Lower lobe of right lung (tissue), 2 donors: ENCODE data around the gene BTBD6. TPM values are rescaled to one million over a fixed set of nuclear protein-coding genes. Genes with fewer than 3 reads are reported as not detected.

Experiments used
- ATAC-seq, 2 donors: fragments of 200-7000 bp; cut with Tn5 transposase; one replicate each; pipeline ENCODE4 v1.9.1; 2020 to 2022; ENCODE audit warnings: mild to moderate bottlenecking in 2 of 2, moderate library complexity in 2 of 2
- DNase-seq: peaks from one replicate; pipeline ENCODE4 v3.0.0-alpha.2; 2020
- H3K27ac ChIP-seq: fragments of 200-600 bp; one replicate; pipeline ENCODE4 v1.8.0; 2022
- H3K27me3 ChIP-seq: fragments of 200-600 bp; one replicate; pipeline ENCODE4 v1.8.0; 2022; ENCODE audit warnings: low read depth
- H3K36me3 ChIP-seq: fragments of 200-600 bp; one replicate; pipeline ENCODE4 v1.8.0; 2022; ENCODE audit warnings: mild to moderate bottlenecking
- H3K4me1 ChIP-seq: fragments of 200-600 bp; one replicate; pipeline ENCODE4 v1.8.0; 2022
- H3K4me3 ChIP-seq: fragments of 200-600 bp; one replicate; pipeline ENCODE4 v1.8.0; 2022; ENCODE audit warnings: mild to moderate bottlenecking
- H3K9me3 ChIP-seq: fragments of 200-600 bp; one replicate; pipeline ENCODE4 v1.8.0; 2022
- intact Hi-C: fragments of 100-400 bp; cut with DNase I; formaldehyde crosslinking; loops from one replicate; pipeline ENCODE4 v1.11.0; 2022
- total RNA-seq: library from RNA; stranded (reverse); fragmentation: NEBNext Ultra II Directional; extraction: Animal tissue kit (Norgen Biotek cat#: 25700); gene quantifications from one replicate; pipeline ENCODE4 v1.2.1, GENCODE V29; 2021
- TF ChIP-seq, protein P1 (sequence below): fragments of 200-600 bp; IDR thresholded peaks from one replicate; pipeline ENCODE4 v1.8.0; 2022; ENCODE audit warnings: antibody characterized with exemption, mild to moderate bottlenecking
- donor health status: DM: no; HTN: yes; CAD: no; lungs with severe emphysema.

BTBD6 gene
- total RNA-seq, 1 donor from 2014 or later: 53.0 TPM

GRCh38 chr14:105201156-105201924 is 47.0 kb upstream of the BTBD6 start:
- Histone ChIP-seq H3K9me3 (no peaks in the 10 kb centered on the region), H3K4me1 (peaks cover 83% of the 10 kb centered on the region), H3K4me3 (no peak overlapping the region), H3K27me3 (peaks cover 46% of the 10 kb centered on the region), H3K36me3 (no peaks in the 10 kb centered on the region), H3K27ac (peak overlapping the region; percentile 46)
- DNase-seq (no peak), ATAC-seq (no peak)
- intact Hi-C loops: no loop called here
- TF ChIP-seq, protein P1, sequence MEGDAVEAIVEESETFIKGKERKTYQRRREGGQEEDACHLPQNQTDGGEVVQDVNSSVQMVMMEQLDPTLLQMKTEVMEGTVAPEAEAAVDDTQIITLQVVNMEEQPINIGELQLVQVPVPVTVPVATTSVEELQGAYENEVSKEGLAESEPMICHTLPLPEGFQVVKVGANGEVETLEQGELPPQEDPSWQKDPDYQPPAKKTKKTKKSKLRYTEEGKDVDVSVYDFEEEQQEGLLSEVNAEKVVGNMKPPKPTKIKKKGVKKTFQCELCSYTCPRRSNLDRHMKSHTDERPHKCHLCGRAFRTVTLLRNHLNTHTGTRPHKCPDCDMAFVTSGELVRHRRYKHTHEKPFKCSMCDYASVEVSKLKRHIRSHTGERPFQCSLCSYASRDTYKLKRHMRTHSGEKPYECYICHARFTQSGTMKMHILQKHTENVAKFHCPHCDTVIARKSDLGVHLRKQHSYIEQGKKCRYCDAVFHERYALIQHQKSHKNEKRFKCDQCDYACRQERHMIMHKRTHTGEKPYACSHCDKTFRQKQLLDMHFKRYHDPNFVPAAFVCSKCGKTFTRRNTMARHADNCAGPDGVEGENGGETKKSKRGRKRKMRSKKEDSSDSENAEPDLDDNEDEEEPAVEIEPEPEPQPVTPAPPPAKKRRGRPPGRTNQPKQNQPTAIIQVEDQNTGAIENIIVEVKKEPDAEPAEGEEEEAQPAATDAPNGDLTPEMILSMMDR: no peak

- intact Hi-C loops: no loop called here
- TF ChIP-seq, protein P1: no peak
- H3K36me3 ChIP-seq: no peaks in the 10 kb centered on the region
- H3K9me3 ChIP-seq: no peaks in the 10 kb centered on the region
- DNase-seq (no peak), ATAC-seq (peak; percentile 1 to 7)
- H3K4me3 ChIP-seq: no peak overlapping the region
- peaks cover 40% of the 10 kb centered on the region for H3K27me3 ChIP-seq
- peaks cover 76% of the 10 kb centered on the region for H3K4me1 ChIP-seq
- H3K27ac ChIP-seq: peak overlapping the region; percentile 46
Observed at GRCh38 chr14:105201925-105202513, 46.3 kb upstream of the BTBD6 start.

DNA sequence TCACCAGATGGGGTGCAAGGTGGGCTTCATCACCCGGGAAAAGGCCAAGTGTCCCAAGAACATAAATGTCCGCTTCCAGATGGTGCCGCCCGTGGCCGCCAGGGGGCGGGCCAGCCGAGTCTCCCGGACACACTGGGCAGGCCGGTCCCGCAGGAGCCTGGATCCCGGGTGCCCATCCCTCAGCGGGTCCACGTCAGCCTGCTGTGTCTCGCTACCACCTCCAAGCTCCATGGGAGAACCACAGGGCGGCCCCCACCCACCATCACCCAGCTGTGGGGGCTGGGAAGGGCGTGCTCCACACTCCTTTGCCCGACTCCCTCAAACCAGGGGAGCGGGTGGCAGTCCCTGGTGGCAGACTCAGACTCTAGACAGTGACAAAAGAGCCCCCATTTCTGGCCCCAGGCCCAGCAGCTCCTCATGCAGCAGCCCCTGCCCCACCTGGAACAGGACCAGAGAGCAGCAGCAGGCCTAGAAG is 45.2 kb upstream of the BTBD6 start:
- H3K36me3 ChIP-seq: no peaks in the 10 kb centered on the region
- H3K9me3 ChIP-seq: no peaks in the 10 kb centered on the region
- no peak overlapping the region for H3K4me3 ChIP-seq
- peaks cover 31% of the 10 kb centered on the region for H3K27me3 ChIP-seq
- intact Hi-C loops: no loop called here
- ATAC-seq (peak; percentile 71 to 74), DNase-seq (peak; percentile 88)
- H3K4me1 ChIP-seq: peaks cover 65% of the 10 kb centered on the region
- no peak overlapping the region for H3K27ac ChIP-seq
- TF ChIP-seq, protein P1: peak; percentile 98

GRCh38 chr14:105203701-105204100 is 44.6 kb upstream of the BTBD6 start:
- H3K9me3 ChIP-seq: no peaks in the 10 kb centered on the region
- no peak overlapping the region for H3K4me3 ChIP-seq
- H3K36me3 ChIP-seq: no peaks in the 10 kb centered on the region
- H3K4me1 ChIP-seq: peaks cover 59% of the 10 kb centered on the region
- H3K27me3 ChIP-seq: peaks cover 25% of the 10 kb centered on the region
- ATAC-seq (no peak), DNase-seq (no peak)
- H3K27ac ChIP-seq: no peak overlapping the region
- TF ChIP-seq, protein P1: no peak
- intact Hi-C loops: no loop called here

- ATAC-seq (peak; percentile 76 to 82), DNase-seq (peak; percentile 85)
- TF ChIP-seq, protein P1: no peak
- Histone ChIP-seq H3K27ac (peak overlapping the region; percentile 62), H3K27me3 (peaks cover 19% of the 10 kb centered on the region), H3K4me3 (no peak overlapping the region), H3K36me3 (peaks cover 4% of the 10 kb centered on the region), H3K4me1 (peaks cover 55% of the 10 kb centered on the region), H3K9me3 (no peaks in the 10 kb centered on the region)
- intact Hi-C loops: no loop called here
Observed at GRCh38 chr14:105204206-105204930, 44.0 kb upstream of the BTBD6 start.
